B cell (primary cell): Measurements from ENCODE around the gene ERBB2. TPM values are rescaled to one million over a fixed set of nuclear protein-coding genes. Genes with fewer than 3 reads are reported as not detected.

Experiments
- ATAC-seq: fragments of 200-7000 bp; cut with Tn5 transposase; one replicate; pipeline ENCODE4 v1.10.0; 2021; ENCODE audit warnings: low read depth, mild to moderate bottlenecking, moderate number of reproducible peaks, moderate library complexity
- CTCF ChIA-PET: fragments of 350-600 bp; sonication (Branson Sonifier 250); formaldehyde crosslinking; loops from one replicate; lab custom pipeline; 2021; ENCODE audit warnings: antibody characterized with exemption, inconsistent platforms; lab: Charles Lee
- POLR2A ChIA-PET: fragments of 350-600 bp; sonication (Branson Sonifier 250); formaldehyde crosslinking; loops from one replicate; lab custom pipeline; 2021; ENCODE audit warnings: antibody characterized with exemption; lab: Charles Lee
- DNase-seq: peaks from one replicate; pipeline ENCODE4 v3.0.0; 2013
- H2AFZ ChIP-seq: 2 replicates; pipeline ENCODE4 v1.6.1; 2012; ENCODE audit warnings: mild to moderate bottlenecking, low read depth, low read length; ENCODE audit not compliant: insufficient read depth, poor library complexity, severe bottlenecking
- H3K27ac ChIP-seq, 2 donors: 1 replicate in 1 of 2; 2 replicates in 1 of 2; pipeline ENCODE4 v1.5.1; 2012 to 2013; ENCODE audit warnings: low read length in 2 of 2, mild to moderate bottlenecking in 2 of 2, moderate library complexity in 1 of 2
- H3K27me3 ChIP-seq, 4 experiments: fragments of 200-600 bp in 1 of 4; sonication (generic) in 1 of 4; replicated peaks in 1 of 4; 1 replicate in 2 of 4; 2 replicates in 2 of 4; pipeline versions ENCODE4 v1.6.1 to v1.7.0; 2013 to 2016; ENCODE audit warnings: low read length in 3 of 4, mild to moderate bottlenecking in 2 of 4, mixed read lengths in 1 of 4, moderate library complexity in 1 of 4; ENCODE audit not compliant: insufficient read depth in 4 of 4, control insufficient read depth in 3 of 4; ENCODE audit errors: control extremely low read depth in 1 of 4
- H3K36me3 ChIP-seq, 2 experiments: replicated peaks in 1 of 2; 1 replicate in 1 of 2; 2 replicates in 1 of 2; pipeline versions ENCODE4 v1.6.1 to v1.7.1; 2013; ENCODE audit warnings: low read length in 1 of 2; ENCODE audit not compliant: insufficient read depth in 2 of 2, control insufficient read depth in 1 of 2; ENCODE audit errors: control extremely low read depth in 1 of 2, extremely low read depth in 1 of 2
- H3K4me1 ChIP-seq, 2 donors: fragments of 200-600 bp in 1 of 2; sonication (generic) in 1 of 2; 1 replicate in 1 of 2; 2 replicates in 1 of 2; pipeline versions ENCODE4 v1.5.1 to v1.6.1; 2013 to 2017; ENCODE audit warnings: low read length in 2 of 2; ENCODE audit not compliant: control insufficient read depth in 2 of 2, insufficient read depth in 2 of 2
- H3K4me2 ChIP-seq: replicated peaks from 2 replicates; pipeline ENCODE3; 2012; ENCODE audit warnings: mild to moderate bottlenecking, low read depth, low read length; ENCODE audit not compliant: poor library complexity, severe bottlenecking
- H3K4me3 ChIP-seq, 5 experiments: fragments of 200-600 bp in 1 of 5; sonication (generic) in 1 of 5; 1 replicate in 3 of 5; 2 replicates in 2 of 5; pipeline versions ENCODE4 v1.5.1 to v1.7.0; 2011 to 2016; ENCODE audit warnings: low read length in 4 of 5, mild to moderate bottlenecking in 4 of 5, low read depth in 2 of 5, control low read depth in 1 of 5, moderate library complexity in 1 of 5; ENCODE audit not compliant: insufficient read depth in 1 of 5; ENCODE audit errors: control extremely low read depth in 1 of 5, extremely low read depth in 1 of 5
- H3K79me2 ChIP-seq: fragments of 200-600 bp; sonication (generic); one replicate; pipeline ENCODE4 v1.6.0; 2016; ENCODE audit warnings: low read length; ENCODE audit not compliant: control insufficient read depth, insufficient read depth
- H3K9ac ChIP-seq: fragments of 200-600 bp; sonication (generic); 2 replicates; pipeline ENCODE4 v1.6.1; 2017; ENCODE audit warnings: mild to moderate bottlenecking, low read length, moderate library complexity
- H3K9me3 ChIP-seq, 3 donors: one replicate each; pipeline versions ENCODE4 v1.6.1 to v1.7.1; 2013; ENCODE audit warnings: low read length in 2 of 3; ENCODE audit not compliant: control insufficient read depth in 2 of 3, insufficient read depth in 1 of 3; ENCODE audit errors: control extremely low read depth in 1 of 3
- H4K20me1 ChIP-seq: 2 replicates; pipeline ENCODE4 v1.6.0; 2012; ENCODE audit warnings: mild to moderate bottlenecking, low read length; ENCODE audit not compliant: insufficient read depth, control insufficient read depth, poor library complexity, severe bottlenecking
- H3K27ac Mint-ChIP-seq: one replicate; pipeline ENCODE4 v1.8.0; 2021; ENCODE audit warnings: mixed read lengths
- H3K27me3 Mint-ChIP-seq: one replicate; pipeline ENCODE4 v1.8.0; 2021; ENCODE audit warnings: mixed read lengths
- H3K4me1 Mint-ChIP-seq: one replicate; pipeline ENCODE4 v1.8.0; 2021; ENCODE audit warnings: mixed read lengths
- H3K4me3 Mint-ChIP-seq: one replicate; pipeline ENCODE4 v1.8.0; 2021; ENCODE audit warnings: mixed read lengths
- H3K9me3 Mint-ChIP-seq: one replicate; pipeline ENCODE4 v1.8.0; 2022; ENCODE audit warnings: mixed read lengths; ENCODE audit not compliant: insufficient read depth
- CTCF ChIP-seq: fragments of 200-600 bp; IDR thresholded peaks from one replicate; pipeline ENCODE4 v1.8.0; 2022; ENCODE audit warnings: antibody characterized with exemption, mild to moderate bottlenecking
- EZH2 ChIP-seq: IDR thresholded peaks from 2 replicates; pipeline ENCODE4 v1.6.1; 2012; ENCODE audit warnings: borderline replicate concordance, low read depth, mild to moderate bottlenecking, moderate library complexity, low read length; ENCODE audit not compliant: insufficient read depth, poor library complexity, severe bottlenecking
- WGBS: methylation state at CpG from one replicate; pipeline ENCODE4 v1.1.5; 2013; ENCODE audit warnings: missing lambda C conversion rate; ENCODE audit not compliant: insufficient coverage; 5-methylcytosine and 5-hydroxymethylcytosine counted together
- intact Hi-C: fragments of 100-400 bp; cut with micrococcal nuclease; formaldehyde crosslinking; loops from one replicate; pipeline ENCODE4 v1.10.0; 2022
- polyA plus RNA-seq: library from polyadenylated mRNA; depleted of rRNA; stranded (reverse); fragments of >200 nt; gene quantifications from 2 replicates; pipeline ENCODE4 v1.2.3, GENCODE V29; 2012
- total RNA-seq, 2 donors: library from RNA; stranded (reverse); fragments of 120-200 nt in 1 of 2; gene quantifications; 1 replicate in 1 of 2; 2 replicates in 1 of 2; pipeline versions ENCODE4 v1.2.3 to v1.2.4, GENCODE V29; 2013 to 2022

Gene ERBB2
- total and polyA plus RNA-seq, 2 donors (not counting 1 experiment from before 2014, with no cell fraction given): 3.2 to 8.4 TPM

GRCh38 chr17:39716879-39717536 is 17.1 kb downstream of the ERBB2 start:
- no peak for ATAC-seq
- no peaks in the 10 kb centered on the region for H3K4me1 Mint-ChIP-seq
- Histone ChIP-seq H2AFZ (no peak overlapping the region), H3K4me3 (no peak overlapping the region), H3K79me2 (no peaks in the 10 kb centered on the region), H3K9me3 (no peaks in the 10 kb centered on the region), H3K36me3 (no peaks in the 10 kb centered on the region), H3K27ac (no peak overlapping the region), H3K9ac (no peak overlapping the region), H3K4me1 (no peaks in the 10 kb centered on the region), H3K27me3 (no peaks in the 10 kb centered on the region), H3K4me2 (no peak overlapping the region), H4K20me1 (no peaks in the 10 kb centered on the region)
- TF ChIP-seq CTCF: no peak
- no peak for TF ChIP-seq EZH2
- 98% methylated on average over 9 of the region's 11 CpGs for WGBS
- DNase-seq: no peak
- no peaks in the 10 kb centered on the region for H3K9me3 Mint-ChIP-seq
- H3K27me3 Mint-ChIP-seq: no peaks in the 10 kb centered on the region
- POLR2A ChIA-PET: no interaction called here
- intact Hi-C loops: no loop called here
- CTCF ChIA-PET: no interaction called here
- no peak overlapping the region for H3K27ac Mint-ChIP-seq
- no peak overlapping the region for H3K4me3 Mint-ChIP-seq

GRCh38 chr17:39717660-39718059 is 17.8 kb downstream of the ERBB2 start:
- 86% methylated on average over 5 of the region's 6 CpGs for WGBS
- H3K9ac ChIP-seq: no peak overlapping the region
- no peak overlapping the region for H3K27ac ChIP-seq
- no peaks in the 10 kb centered on the region for H3K79me2 ChIP-seq
- Mint-ChIP-seq H3K9me3 (no peaks in the 10 kb centered on the region), H3K27me3 (no peaks in the 10 kb centered on the region), H3K27ac (no peak overlapping the region), H3K4me3 (no peak overlapping the region), H3K4me1 (no peaks in the 10 kb centered on the region)
- ChIA-PET POLR2A (no interaction called here), CTCF (interaction anchor here (1.2 kb wide), 1 partner anchor 129 kb away, joined by 3 read pairs; no protein-coding TSS in a partner anchor)
- no peak overlapping the region for H2AFZ ChIP-seq
- H3K27me3 ChIP-seq: no peaks in the 10 kb centered on the region
- DNase-seq: no peak
- no peaks in the 10 kb centered on the region for H3K9me3 ChIP-seq
- no peaks in the 10 kb centered on the region for H3K36me3 ChIP-seq
- no peaks in the 10 kb centered on the region for H4K20me1 ChIP-seq
- no peak for ATAC-seq
- intact Hi-C loops: no loop called here
- H3K4me2 ChIP-seq: no peak overlapping the region
- no peaks in the 10 kb centered on the region for H3K4me1 ChIP-seq
- H3K4me3 ChIP-seq: no peak overlapping the region
- TF ChIP-seq EZH2 (no peak), CTCF (no peak)
